GDM1 (cell line): ENCODE measurements around the gene THRA.

ENCODE experiments used
- DNase-seq: peaks from one replicate; lab custom pipeline; 2025; lab: John Stamatoyannopoulos, UW

Gene THRA

GRCh38 chr17:40099619-40100418 lies 37.1 kb downstream of the THRA start:
- no peak for DNase-seq

GRCh38 chr17:40100419-40100668 lies 37.6 kb downstream of the THRA start, which contains the start of gene NR1D1:
Gene NR1D1 (minus strand): TSS chr17:40100589. CDS start chr17:40100094, 495 bp downstream.
- DNase-seq, result no peak

DNA sequence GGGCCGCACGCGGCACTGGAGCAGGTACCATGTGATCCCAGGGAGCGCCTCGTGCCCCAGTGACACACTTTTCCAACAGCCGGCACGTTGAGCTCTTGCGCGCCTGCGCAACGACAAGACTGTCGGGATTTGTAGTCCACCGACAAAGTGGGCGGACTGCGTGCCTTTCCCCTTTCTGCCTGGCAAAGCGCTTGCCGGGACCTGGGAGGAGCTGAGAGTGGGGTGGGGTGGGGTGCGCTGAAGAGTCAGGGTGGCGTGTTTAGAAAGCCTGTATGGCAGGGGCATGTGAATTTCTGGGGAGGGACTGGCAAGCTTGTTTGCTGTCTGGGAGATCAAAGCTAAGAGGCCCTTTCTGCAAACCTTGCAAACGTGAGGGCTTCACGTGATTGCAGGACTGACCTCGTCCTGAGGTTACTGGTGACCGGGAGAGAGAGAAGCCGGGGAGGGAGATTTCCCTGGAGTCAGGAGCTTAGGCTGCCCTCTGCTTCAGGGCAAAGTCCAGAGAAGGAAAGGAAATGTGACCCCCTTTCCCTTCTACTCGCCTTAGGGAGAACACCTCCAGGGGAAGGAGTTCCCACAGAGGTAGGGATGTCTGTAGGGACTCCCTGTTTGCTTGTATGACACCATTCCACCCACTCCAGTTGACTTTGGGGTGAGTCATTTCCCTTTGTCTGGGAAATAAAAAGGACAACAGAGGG lies 38.1 kb downstream of the THRA start:
- peak; percentile 92 for DNase-seq

GRCh38 chr17:40101367-40102210 lies 38.8 kb downstream of the THRA start:
- DNase-seq, result no peak

- no peak for DNase-seq
These were observed 40.4 kb downstream of the THRA start for GRCh38 chr17:40103071-40103661.

DNA sequence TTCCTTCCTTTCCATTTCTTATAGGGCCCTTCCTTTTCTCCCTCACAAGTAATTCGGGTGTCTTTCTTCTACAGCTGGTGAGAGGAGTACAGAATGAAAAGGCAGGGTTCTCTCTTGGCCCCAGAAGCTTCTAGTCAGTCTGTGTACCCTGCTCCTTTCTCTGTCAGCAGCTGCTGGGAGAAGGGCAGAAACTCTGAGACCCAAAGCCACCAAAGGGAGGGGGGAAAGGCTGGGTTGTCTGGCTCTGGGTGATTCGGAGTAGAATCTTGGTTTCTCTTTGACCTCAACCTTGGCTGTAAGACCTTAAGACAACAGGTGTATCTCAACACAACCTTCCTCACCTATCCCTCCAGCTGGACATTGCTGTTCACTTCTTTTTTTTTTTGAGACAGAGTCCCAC lies 40.9 kb downstream of the THRA start:
- DNase-seq, result no peak

GRCh38 chr17:40104594-40105486 lies 42.1 kb downstream of the THRA start:
- DNase-seq, result no peak

GRCh38 chr17:40105861-40106759 lies 43.3 kb downstream of the THRA start:
- no peak for DNase-seq

- DNase-seq, result no peak
These were observed 44.2 kb downstream of the THRA start for GRCh38 chr17:40106760-40107521.

DNA sequence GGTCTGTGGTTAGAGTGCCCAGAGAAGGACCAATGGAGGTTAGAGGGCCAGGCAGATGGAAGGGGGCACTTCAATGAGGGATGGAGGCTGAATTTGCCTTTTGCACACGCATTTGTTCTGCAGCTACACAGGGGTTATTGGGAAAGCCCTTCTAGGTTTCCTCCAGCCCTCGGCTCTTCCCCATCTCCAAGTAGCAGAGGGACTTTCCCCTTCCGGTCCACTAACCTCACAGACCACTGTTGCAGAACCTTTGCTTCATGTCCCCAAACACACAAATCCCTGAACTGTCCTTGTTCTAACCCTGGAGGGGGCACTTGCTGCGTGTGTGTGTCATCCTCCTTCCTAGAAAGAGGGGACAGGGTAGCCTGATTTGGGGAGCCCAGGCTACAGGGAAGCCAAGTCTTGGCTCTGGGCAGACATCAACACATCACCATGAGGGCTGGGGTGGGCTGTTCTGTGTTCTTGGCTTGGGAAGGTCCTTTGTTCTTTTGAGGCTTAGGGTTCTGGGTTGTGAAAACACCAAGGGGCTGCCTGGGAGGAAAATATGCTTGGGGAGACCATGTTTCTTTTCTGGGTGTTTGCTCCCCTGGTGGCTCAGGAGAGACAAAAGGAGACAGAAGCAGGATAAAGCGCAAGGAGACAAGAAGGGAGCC lies 44.9 kb downstream of the THRA start:
- peak; percentile 41 for DNase-seq

- DNase-seq, result no peak
These were observed 46.4 kb downstream of the THRA start for GRCh38 chr17:40108970-40109824.

- no peak for DNase-seq
These were observed 47.5 kb downstream of the THRA start for GRCh38 chr17:40110026-40110845.

GRCh38 chr17:40111221-40112128 lies 48.7 kb downstream of the THRA start:
- peak; percentile 79 for DNase-seq

DNA sequence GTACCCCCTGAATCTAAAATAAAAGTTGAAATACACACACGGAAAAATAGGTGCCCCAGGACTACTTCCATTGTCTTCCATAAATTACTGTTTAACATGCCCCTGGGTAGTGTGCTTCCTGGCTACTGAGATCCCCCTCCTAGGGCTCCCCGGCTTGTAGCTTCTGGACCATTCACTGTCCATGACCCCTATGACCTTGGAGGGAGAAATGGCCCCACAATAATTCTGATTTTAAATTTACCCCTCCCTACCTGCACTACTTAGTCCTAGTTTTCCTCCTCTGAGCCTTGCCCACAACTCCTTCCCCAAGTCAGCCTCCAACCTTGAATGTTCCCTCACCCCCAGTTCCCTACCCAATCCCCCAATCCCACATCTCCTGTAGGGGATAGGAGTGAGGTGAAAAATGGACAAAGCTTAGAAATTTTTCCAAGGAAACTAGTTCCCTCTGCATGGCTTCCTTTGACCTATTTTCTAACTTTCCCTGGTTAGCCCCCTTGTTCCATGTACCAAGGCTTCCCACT lies 49.5 kb downstream of the THRA start:
- DNase-seq, result no peak

GRCh38 chr17:40112718-40113109 lies 49.9 kb downstream of the THRA start:
- no peak for DNase-seq
